CD4-positive, alpha-beta T cell (primary cell): Measurements from ENCODE around the gene DHX9. TPM values are rescaled to one million over a fixed set of nuclear protein-coding genes. Genes with fewer than 3 reads are reported as not detected.

Source experiments
- ATAC-seq: fragments of 200-7000 bp; cut with Tn5 transposase; one replicate; pipeline ENCODE4 v1.10.0; 2022; ENCODE audit warnings: mild to moderate bottlenecking; ENCODE audit not compliant: poor library complexity
- CTCF ChIA-PET: fragments of 350-600 bp; sonication (Branson Sonifier 250); formaldehyde crosslinking; loops from one replicate; lab custom pipeline; 2021; ENCODE audit warnings: antibody characterized with exemption, inconsistent platforms; lab: Charles Lee
- POLR2A ChIA-PET: fragments of 350-600 bp; sonication (Branson Sonifier 250); formaldehyde crosslinking; loops from one replicate; lab custom pipeline; 2021; ENCODE audit warnings: antibody characterized with exemption, inconsistent platforms; lab: Charles Lee
- DNase-seq, 14 experiments: peaks; one replicate each; pipeline ENCODE4 v3.0.0-alpha.2; 2013 to 2020; ENCODE audit warnings: mixed read lengths in 2 of 14
- H3K27ac ChIP-seq, 2 donors: one replicate each; pipeline versions ENCODE4 v1.5.1 to v1.7.0; 2013; ENCODE audit warnings: low read length in 2 of 2, low read depth in 1 of 2, mild to moderate bottlenecking in 1 of 2
- H3K27me3 ChIP-seq, 2 experiments: 1 replicate in 1 of 2; 2 replicates in 1 of 2; pipeline versions ENCODE4 v1.6.1 to v1.7.0; 2013; ENCODE audit warnings: low read length in 2 of 2, control low read depth in 1 of 2, mild to moderate bottlenecking in 1 of 2, moderate library complexity in 1 of 2; ENCODE audit not compliant: insufficient read depth in 2 of 2, control insufficient read depth in 1 of 2
- H3K36me3 ChIP-seq: one replicate; pipeline ENCODE4 v1.6.1; 2013; ENCODE audit warnings: low read length, control low read depth; ENCODE audit not compliant: insufficient read depth
- H3K4me1 ChIP-seq: one replicate; pipeline ENCODE4 v1.6.1; 2013; ENCODE audit warnings: low read length, control low read depth; ENCODE audit not compliant: insufficient read depth
- H3K4me3 ChIP-seq: one replicate; pipeline ENCODE4 v1.5.1; 2013; ENCODE audit warnings: mild to moderate bottlenecking, low read length, moderate library complexity
- H3K9me3 ChIP-seq, 2 experiments: 1 replicate in 1 of 2; 2 replicates in 1 of 2; pipeline versions ENCODE4 v1.6.1 to v1.7.0; 2013; ENCODE audit warnings: low read length in 2 of 2, mild to moderate bottlenecking in 2 of 2, control low read depth in 1 of 2, moderate library complexity in 1 of 2; ENCODE audit not compliant: control insufficient read depth in 1 of 2, insufficient read depth in 1 of 2
- H3K27ac Mint-ChIP-seq: one replicate; pipeline ENCODE4 v1.8.0; 2020; ENCODE audit warnings: mixed read lengths
- H3K27me3 Mint-ChIP-seq: one replicate; pipeline ENCODE4 v1.8.0; 2021; ENCODE audit warnings: mixed read lengths
- H3K36me3 Mint-ChIP-seq: one replicate; pipeline ENCODE4 v1.8.0; 2021; ENCODE audit warnings: low read depth, mixed read lengths
- H3K4me1 Mint-ChIP-seq: one replicate; pipeline ENCODE4 v1.8.0; 2021; ENCODE audit warnings: low read depth, mixed read lengths
- H3K4me3 Mint-ChIP-seq: one replicate; pipeline ENCODE4 v1.8.0; 2020; ENCODE audit warnings: mild to moderate bottlenecking, mixed read lengths
- H3K9me3 Mint-ChIP-seq: one replicate; pipeline ENCODE4 v1.8.0; 2020; ENCODE audit warnings: mixed read lengths
- CTCF ChIP-seq: fragments of 200-600 bp; IDR thresholded peaks from one replicate; pipeline ENCODE4 v1.8.0; 2022; ENCODE audit warnings: antibody characterized with exemption, mild to moderate bottlenecking
- intact Hi-C, 2 experiments: fragments of 100-400 bp; cut with DNase I in 1 of 2; cut with micrococcal nuclease in 1 of 2; formaldehyde crosslinking; loops; one replicate each; pipeline versions ENCODE4 v1.15.1 to v1.9.0; 2023 to 2025; cut with DNase I, micrococcal nuclease
- polyA plus RNA-seq, 2 donors: library from polyadenylated mRNA; unstranded; fragments of 120-200 nt; gene quantifications; one replicate each; pipeline ENCODE4 v1.2.1, GENCODE V29; 2013
- total RNA-seq, 174 experiments: library from RNA in 2 of 174; stranded (reverse) in 2 of 174; gene quantifications; one replicate each; pipeline ENCODE4 v1.2.3 and lab custom pipeline; 2021 to 2026

Gene DHX9
- total RNA-seq (100 to 1,000 TPM; 338 to 353 TPM), total RNA-seq (lab: John Stamatoyannopoulos, UW) (291 to 919 (median 471) reads per million in 172 experiments)
- polyA plus RNA-seq (2013, experiment 1 of 2), result 128 TPM
- 150 TPM for polyA plus RNA-seq (2013, experiment 2 of 2)

DNA sequence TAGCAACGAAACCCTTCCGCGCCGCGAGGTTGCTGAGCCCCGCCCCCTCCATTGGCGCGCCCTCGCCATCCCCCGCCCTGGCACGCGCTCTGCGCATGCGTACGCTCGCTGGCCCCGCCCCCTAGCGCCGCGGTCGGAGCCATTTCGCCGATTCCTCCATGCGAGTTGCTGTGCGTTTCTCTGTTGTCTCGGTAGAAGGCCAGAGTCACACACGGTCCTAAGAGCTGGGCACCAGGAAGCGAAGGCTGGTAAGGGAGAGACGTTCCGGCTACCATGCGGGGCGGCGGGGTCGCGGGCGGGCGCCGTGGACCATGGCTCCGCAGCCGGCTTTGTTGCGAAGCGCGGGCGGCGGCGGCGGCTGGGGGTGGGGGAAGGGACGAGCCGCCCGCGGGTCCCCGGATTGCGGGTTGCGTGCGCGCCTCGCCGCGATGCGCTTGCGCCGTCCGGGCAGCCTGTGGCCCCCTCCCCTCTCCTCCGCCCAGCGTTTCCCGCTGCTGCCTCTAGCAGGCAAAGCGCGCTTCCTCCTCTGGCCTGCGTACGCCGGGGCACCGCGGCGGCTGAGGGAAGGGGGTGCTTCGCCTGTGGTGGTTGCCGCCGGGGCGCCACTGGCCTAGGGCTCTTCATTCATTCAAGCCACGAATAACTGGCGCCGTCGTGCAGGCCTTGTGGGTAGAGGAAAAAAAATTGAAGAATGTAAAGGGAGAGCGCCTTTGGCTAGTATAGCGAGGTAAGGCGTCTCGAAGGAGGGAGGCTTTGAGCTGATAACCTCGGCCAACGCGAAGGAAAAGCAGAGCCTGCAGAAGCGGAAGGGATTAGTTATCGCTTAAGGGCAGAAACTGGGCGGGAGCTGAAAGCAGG, at the start of gene DHX9:
Gene DHX9 (plus strand): TSS at position 139 of the 858 bp plus-strand sequence. CDS start 3,220 bp downstream, outside the sequence.
- Mint-ChIP-seq H3K4me1 (peaks cover 54% of the 10 kb centered on the region), H3K27ac (peak within 1 kb of the TSS; percentile 90), H3K4me3 (peak within 1 kb of the TSS; percentile 92), H3K36me3 (peaks cover 53% of the 10 kb centered on the region), H3K27me3 (no peaks in the 10 kb centered on the region), H3K9me3 (no peaks in the 10 kb centered on the region)
- POLR2A ChIA-PET, result interaction anchor here (0.6 to 2.8 kb wide), 8 partner anchors 9 to 655 kb away, joined by 3 to 9 read pairs (median 5); partner anchors contain the start of genes NPL and RNASEL
- peak; percentile 31 for TF ChIP-seq CTCF
- intact Hi-C loops, result loop anchor here (1.0 to 10.0 kb wide), 8 partner anchors 19 to 815 kb away; partner anchors contain the start of genes NPL (in 1 of the 2), RGS16 (in 1 of the 2), RNASEL (in 1 of the 2) and SMG7 (in 1 of the 2)
- Histone ChIP-seq H3K27me3 (no peaks in the 10 kb centered on the region), H3K4me3 (peak within 1 kb of the TSS; percentile 66), H3K4me1 (peaks cover 26% of the 10 kb centered on the region), H3K9me3 (no peaks in the 10 kb centered on the region), H3K36me3 (peaks cover 22% of the 10 kb centered on the region), H3K27ac (peak within 1 kb of the TSS; percentile 85 to 87)
- ATAC-seq, result peak; percentile 83
- DNase-seq, result peak; percentile 92 to 99 (median 96)
- CTCF ChIA-PET, result no interaction called here

DNA sequence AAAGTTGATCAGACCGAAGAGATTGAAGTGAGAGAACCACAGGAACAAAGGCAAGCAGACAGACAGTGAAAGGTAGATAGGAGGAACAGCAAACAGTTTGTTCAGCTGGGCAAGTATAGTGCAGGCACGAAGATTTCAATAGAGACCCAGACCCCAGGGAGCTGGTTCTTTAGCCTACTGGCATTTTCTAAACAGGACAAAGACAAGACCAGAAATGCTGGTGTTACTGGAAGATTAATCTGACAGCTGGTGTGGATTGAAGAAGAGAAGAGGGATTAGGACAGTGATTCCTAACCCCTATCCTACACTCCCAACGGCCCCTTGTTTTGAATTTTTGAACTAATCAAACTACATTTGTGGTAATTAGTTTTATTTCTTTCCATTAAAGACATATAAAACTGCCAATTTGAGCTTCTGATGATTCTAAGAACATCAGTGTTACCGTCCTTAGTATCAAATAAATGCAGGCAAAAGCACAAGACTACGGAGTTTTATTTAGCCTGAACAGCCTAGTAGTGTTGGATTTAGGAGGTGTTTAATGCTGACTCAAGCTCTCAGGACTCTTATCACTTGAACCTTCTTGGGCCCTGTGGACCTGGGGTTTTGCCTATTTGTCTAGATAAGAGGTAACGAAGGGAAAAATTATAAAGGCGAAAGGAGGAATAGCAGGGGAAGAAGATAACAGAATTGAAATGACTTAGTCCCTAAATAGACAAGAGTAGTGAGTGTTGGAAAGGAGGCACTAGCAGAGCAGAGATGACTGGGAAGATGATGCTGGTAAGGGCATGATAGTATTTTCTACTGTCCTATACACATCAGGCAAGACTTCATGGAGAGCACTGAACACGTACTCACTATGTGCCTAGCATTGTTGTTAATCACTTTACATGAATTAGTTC, 47.6 kb upstream of the DHX9 start:
- Histone ChIP-seq H3K9me3 (no peaks in the 10 kb centered on the region), H3K36me3 (no peaks in the 10 kb centered on the region), H3K4me3 (no peak overlapping the region), H3K4me1 (peaks cover 10% of the 10 kb centered on the region), H3K27ac (no peak overlapping the region), H3K27me3 (no peaks in the 10 kb centered on the region)
- DNase-seq (no peak), ATAC-seq (no peak)
- peaks cover 11% of the 10 kb centered on the region for H3K4me1 Mint-ChIP-seq
- H3K9me3 Mint-ChIP-seq, result no peaks in the 10 kb centered on the region
- H3K36me3 Mint-ChIP-seq, result peaks cover 4% of the 10 kb centered on the region
- TF ChIP-seq CTCF, result no peak
- intact Hi-C loops, result loop anchor here in 1 of 2 experiments (2.0 kb wide), 1 partner anchor 43 kb away; no protein-coding TSS in a partner anchor
- CTCF ChIA-PET, result interaction anchor here (12.2 kb wide), 1 partner anchor 190 kb away, joined by 370 read pairs; the partner anchor contains the start of gene RGS16
- peak overlapping the region; percentile 70 for H3K4me3 Mint-ChIP-seq
- no peak overlapping the region for H3K27ac Mint-ChIP-seq
- POLR2A ChIA-PET, result interaction anchor here (1.7 kb wide), 1 partner anchor 48 kb away, joined by 7 read pairs; the partner anchor contains the start of gene DHX9
- no peaks in the 10 kb centered on the region for H3K27me3 Mint-ChIP-seq

GRCh38 chr1:182794091-182794490, 45.1 kb upstream of the DHX9 start:
- Histone ChIP-seq H3K4me1 (peaks cover 6% of the 10 kb centered on the region), H3K36me3 (no peaks in the 10 kb centered on the region), H3K4me3 (no peak overlapping the region), H3K27ac (no peak overlapping the region), H3K9me3 (no peaks in the 10 kb centered on the region), H3K27me3 (no peaks in the 10 kb centered on the region)
- POLR2A ChIA-PET, result interaction anchor here (1.7 kb wide), 1 partner anchor 205 kb away, joined by 3 read pairs; the partner anchor contains the start of gene RNASEL
- Mint-ChIP-seq H3K4me3 (no peak overlapping the region), H3K36me3 (peaks cover 4% of the 10 kb centered on the region), H3K4me1 (peaks cover 11% of the 10 kb centered on the region), H3K27me3 (no peaks in the 10 kb centered on the region), H3K27ac (no peak overlapping the region), H3K9me3 (no peaks in the 10 kb centered on the region)
- TF ChIP-seq CTCF, result no peak
- intact Hi-C loops, result no loop called here
- no peak for ATAC-seq
- DNase-seq, result no peak
- CTCF ChIA-PET, result no interaction called here
